ENCODE results near the gene PELI3.

The PELI3 gene

DNA sequence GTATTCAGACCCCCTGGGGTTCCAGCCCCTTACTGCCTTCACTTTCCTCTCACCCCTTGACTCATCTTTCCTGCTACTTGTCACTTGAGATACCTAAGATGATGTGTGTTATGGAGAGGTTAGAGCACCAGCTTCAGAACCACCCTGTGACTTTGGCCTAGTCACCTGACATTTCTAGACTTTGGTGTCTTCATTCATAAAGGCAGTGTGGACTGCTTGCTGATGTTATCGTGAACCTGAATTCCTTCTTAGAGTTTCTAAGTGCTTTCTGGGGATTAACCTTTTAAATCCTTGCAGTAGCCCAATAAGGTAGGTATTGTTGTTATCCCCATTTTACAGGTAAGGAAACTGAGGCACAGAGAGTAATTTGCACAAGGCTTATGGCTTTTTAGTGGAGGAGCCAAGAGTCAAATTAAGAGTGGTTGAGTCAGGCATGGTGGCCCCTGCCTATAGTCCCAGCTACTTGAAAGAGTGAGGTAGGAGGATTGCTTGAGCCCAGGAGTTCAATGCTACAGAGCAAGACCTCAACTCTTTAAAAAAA, 38.6 kb downstream of the PELI3 start:
- no peak for DNase-seq (ENCODE audit: low read depth)

- DNase-seq (ENCODE audit: low read depth) = no peak
These were observed 42.4 kb downstream of the PELI3 start for GRCh38 chr11:66509131-66509561.

DNA sequence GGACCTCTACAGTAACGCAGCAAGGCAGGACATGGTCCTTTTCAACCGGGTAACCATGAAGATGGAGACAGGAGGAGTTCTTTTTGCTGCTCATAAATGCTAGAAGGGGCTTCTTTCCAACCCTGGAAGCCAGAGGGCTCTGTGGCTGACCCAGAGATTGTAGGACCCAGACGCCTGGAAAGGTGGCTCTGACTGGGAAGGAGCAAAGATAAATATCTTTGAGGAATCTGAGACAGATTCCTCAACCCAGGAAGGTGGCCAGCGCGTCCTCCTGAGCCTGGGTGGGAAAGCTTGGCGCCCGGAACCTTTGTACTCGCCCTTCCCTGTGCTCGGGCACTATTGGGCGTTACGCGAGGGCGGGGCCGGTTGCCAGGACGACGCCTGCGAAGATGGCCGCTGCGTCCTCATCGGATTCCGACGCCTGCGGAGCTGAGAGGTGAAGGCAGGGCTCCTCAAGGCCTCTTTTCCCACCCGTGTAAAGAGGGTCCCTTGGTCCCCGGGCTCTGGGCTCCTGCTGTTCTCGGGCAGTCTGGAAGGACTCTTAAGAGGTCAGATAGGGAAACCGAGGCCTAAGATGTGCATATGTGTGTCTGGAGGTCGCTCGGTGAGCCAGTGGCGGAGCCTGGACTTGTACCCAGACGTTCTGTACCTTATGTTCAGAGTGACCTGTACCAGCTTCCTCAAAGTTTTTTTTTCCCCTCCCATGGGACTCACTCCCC, 43.7 kb downstream of the PELI3 start, which contains the start of gene BBS1:
BBS1 (plus strand) TSS at position 365 of the 719 bp plus-strand sequence; CDS start at position 390, 25 bp downstream.
- peak; percentile 78 for DNase-seq (ENCODE audit: low read depth)

DNA sequence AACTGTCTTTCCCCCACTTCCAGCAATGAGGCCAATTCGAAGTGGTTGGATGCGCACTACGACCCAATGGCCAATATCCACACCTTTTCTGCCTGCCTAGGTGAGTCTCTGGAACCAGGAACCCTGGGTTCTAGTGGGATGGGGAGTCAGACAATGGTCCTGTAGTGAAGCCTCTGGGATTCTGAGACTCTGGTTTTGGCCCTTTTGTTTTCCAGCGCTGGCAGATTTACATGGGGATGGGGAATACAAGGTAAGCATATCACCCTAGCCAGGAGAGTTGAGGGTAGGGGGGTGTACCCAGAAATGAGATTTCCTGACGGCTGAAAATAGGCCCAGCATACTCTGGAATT, 44.3 kb downstream of the PELI3 start:
- no peak for DNase-seq (ENCODE audit: low read depth)

GRCh38 chr11:66523611-66524010, 56.9 kb downstream of the PELI3 start:
- no peak for DNase-seq (ENCODE audit: low read depth)

DNA sequence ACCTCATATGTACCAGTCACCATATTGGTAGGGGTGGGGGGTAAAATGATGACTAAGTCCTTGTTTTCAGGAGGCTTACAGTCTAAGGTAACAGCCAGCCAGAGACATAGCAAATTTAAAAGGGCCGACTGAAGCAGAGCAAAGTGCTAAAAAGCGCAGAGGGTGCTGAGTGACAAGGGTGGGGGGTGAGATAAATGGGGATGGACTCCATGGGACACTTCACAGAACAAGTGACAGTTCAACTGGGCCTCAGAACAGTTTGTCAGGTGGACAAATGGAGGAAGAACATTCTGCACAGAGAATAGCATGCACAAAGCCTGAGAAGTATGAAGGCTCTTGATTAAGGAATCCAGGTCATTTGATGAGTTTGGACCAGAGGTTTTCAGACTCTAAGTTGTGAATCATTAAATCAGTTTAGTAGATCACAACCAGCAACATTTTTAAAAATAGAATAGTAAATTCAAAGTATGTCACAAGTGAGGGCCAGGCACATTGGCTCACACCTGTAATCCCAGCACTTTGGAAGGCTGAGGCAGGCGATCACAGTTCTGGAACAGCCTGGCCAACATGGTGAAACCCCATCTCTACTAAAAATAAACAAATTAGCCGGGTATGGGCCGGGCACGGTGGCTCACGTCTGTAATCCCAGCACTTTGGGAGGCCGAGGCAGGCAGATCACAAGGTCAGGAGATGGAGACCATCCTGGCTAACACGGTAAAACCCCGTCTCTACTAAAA, 57.8 kb downstream of the PELI3 start:
- no peak for DNase-seq (ENCODE audit: low read depth)

All from activated T-cell treated with anti-CD3 and anti-CD28 coated beads for 24 hours (primary cell).